A549 treated with AZD9567 at 1 μM for 4 hours (cell line): ENCODE measurements around the gene MSANTD7. TPM values are rescaled to one million over a fixed set of nuclear protein-coding genes. Genes with fewer than 3 reads are reported as not detected.

Source experiments
- total RNA-seq: library from RNA; stranded (reverse); fragments of 200-300 nt; extraction: Qiagen RNA extraction; gene quantifications from 5 replicates; pipeline ENCODE4 v1.2.3, GENCODE V29; 2022; ENCODE audit not compliant: insufficient read depth

The MSANTD7 gene
- 10.6 to 13.8 TPM (median 11.1 TPM) in 5 replicates for total RNA-seq

GRCh38 chr10:14837757-14838581 is at the start of gene MSANTD7, which contains the start of the genes CDNF and HSPA14:
Gene MSANTD7 (plus strand): TSS chr10:14838306. CDS start chr10:14842285, 3,979 bp downstream.
Gene CDNF (minus strand): TSS chr10:14838037. CDS start chr10:14837946, 91 bp downstream.
Gene HSPA14 (plus strand): TSS chr10:14838306. CDS start chr10:14838403, 97 bp downstream.

GRCh38 chr10:14878266-14879123 is 40.4 kb downstream of the MSANTD7 start, which contains the start of gene SUV39H2:
Gene SUV39H2 (plus strand): TSS chr10:14878866. CDS start chr10:14878889, 23 bp downstream.

Other genes starting within 250 kb of the MSANTD7 start
- 96.6 to 130 TPM (median 105 TPM) in 5 replicates for gene FAM107B, start 63.4 kb upstream of the MSANTD7 start, total RNA-seq
- gene CDNF, start 269 bp upstream of the MSANTD7 start, total RNA-seq, result 0.71 to 1.3 TPM (median 1.1 TPM) in 4 of 5 replicates, not detected in the other
- gene HSPA14, start within 50 bp of the MSANTD7 start, total RNA-seq, result 40.1 to 45.1 TPM (median 43.0 TPM) in 5 replicates
- gene SUV39H2, start 40.6 kb downstream of the MSANTD7 start, total RNA-seq, result 18.1 to 33.6 TPM (median 21.4 TPM) in 5 replicates
- 4.1 to 7.1 TPM (median 5.6 TPM) in 5 replicates for gene DCLRE1C, start 115.8 kb downstream of the MSANTD7 start, total RNA-seq
- 0.70 to 1.2 TPM (median 1.1 TPM) in 4 of 5 replicates, not detected in the other for gene MEIG1, start 121.1 kb downstream of the MSANTD7 start, total RNA-seq
- 0.13 to 0.26 TPM (median 0.17 TPM) in 4 of 5 replicates, not detected in the other for gene OLAH, start 205.6 kb downstream of the MSANTD7 start, total RNA-seq